Sigmoid colon (tissue), 4 donors: ENCODE results near the gene TIMELESS.
"Not testable (repeated sequence)": the region's sequence is repeated elsewhere in the genome, so short reads cannot be mapped to it uniquely, and the experiment has no call there.

Experiments
- EP300 ChIP-seq, 4 donors: sonication (generic); formaldehyde crosslinking; IDR thresholded peaks; one replicate each; pipeline ENCODE4 v1.6.1; 2017; ENCODE audit warnings: antibody characterized with exemption in 4 of 4
- POLR2A ChIP-seq, 2 donors: fragments of 450-650 bp; IDR thresholded peaks; one replicate each; pipeline ENCODE4 v1.6.1; 2016; ENCODE audit warnings: antibody characterized with exemption in 2 of 2, mild to moderate bottlenecking in 2 of 2, moderate library complexity in 2 of 2
- POLR2AphosphoS5 ChIP-seq, 4 donors: sonication (generic); formaldehyde crosslinking; IDR thresholded peaks; one replicate each; pipeline ENCODE4 v1.6.1; 2017; ENCODE audit warnings: antibody characterized with exemption in 4 of 4
- TF ChIP-seq, protein P1 (sequence below), 4 experiments: fragments of 450-650 bp in 3 of 4; fragments of 200-600 bp in 1 of 4; IDR thresholded peaks; one replicate each; pipeline ENCODE4 v1.5.1; 2016 to 2019; ENCODE audit warnings: antibody characterized with exemption in 4 of 4, mild to moderate bottlenecking in 3 of 4, moderate library complexity in 2 of 4

DNA sequence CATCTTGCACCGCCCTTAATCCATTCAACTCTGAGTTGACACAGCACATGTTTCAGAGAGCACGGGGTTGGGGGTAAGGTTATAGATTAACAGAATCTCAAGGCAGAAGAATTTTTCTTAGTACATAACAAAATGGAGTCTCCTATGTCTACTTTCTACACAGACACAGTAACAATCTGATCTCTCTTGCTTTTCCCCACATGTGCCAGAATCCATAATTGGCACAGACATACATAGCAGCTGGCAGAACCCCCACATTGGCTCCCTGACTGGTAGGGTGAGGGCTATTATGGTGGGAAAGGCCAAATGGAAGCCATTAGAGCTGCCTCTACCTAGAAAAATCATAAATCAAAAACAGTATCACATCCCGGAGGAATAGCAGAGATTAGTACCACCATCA, 48.1 kb downstream of the TIMELESS start:
- TF ChIP-seq, protein P1, sequence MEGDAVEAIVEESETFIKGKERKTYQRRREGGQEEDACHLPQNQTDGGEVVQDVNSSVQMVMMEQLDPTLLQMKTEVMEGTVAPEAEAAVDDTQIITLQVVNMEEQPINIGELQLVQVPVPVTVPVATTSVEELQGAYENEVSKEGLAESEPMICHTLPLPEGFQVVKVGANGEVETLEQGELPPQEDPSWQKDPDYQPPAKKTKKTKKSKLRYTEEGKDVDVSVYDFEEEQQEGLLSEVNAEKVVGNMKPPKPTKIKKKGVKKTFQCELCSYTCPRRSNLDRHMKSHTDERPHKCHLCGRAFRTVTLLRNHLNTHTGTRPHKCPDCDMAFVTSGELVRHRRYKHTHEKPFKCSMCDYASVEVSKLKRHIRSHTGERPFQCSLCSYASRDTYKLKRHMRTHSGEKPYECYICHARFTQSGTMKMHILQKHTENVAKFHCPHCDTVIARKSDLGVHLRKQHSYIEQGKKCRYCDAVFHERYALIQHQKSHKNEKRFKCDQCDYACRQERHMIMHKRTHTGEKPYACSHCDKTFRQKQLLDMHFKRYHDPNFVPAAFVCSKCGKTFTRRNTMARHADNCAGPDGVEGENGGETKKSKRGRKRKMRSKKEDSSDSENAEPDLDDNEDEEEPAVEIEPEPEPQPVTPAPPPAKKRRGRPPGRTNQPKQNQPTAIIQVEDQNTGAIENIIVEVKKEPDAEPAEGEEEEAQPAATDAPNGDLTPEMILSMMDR (IDR thresholded peaks at IDR 0.05): not testable (repeated sequence)
- TF ChIP-seq POLR2A, EP300, POLR2AphosphoS5 (IDR thresholded peaks at IDR 0.05): not testable (repeated sequence)
